ENCODE results near the gene WDFY4. TPM values are rescaled to one million over a fixed set of nuclear protein-coding genes. Genes with fewer than 3 reads are reported as not detected.

The WDFY4 gene
- total and polyA plus RNA-seq, 4 donors, result 0.57 to 7.1 (median 2.0) TPM

DNA sequence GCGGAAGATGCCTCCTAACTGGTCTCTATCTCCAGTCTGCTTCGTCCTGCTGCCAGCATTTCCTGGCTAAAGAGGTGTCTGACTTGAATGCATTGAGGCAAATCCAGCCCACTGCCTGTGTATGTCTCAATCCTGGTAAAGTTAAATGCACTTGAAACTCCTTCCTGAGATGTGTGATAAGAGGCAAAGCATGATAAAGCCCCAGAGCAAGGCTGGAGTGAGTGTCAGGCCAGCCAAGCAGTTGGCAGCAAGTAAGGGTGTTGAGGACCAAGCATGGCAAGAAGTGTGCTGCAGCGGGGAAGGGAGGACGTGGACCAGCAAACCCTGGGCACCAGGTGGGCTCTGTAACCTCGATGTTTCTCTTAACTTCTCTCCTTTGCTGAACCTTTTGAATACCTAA, 225.9 kb downstream of the WDFY4 start:
- H3K9ac ChIP-seq (ENCODE audit: low read depth in 1 of 2, low read length in 2 of 2), result no peak overlapping the region
- H3K9me3 ChIP-seq (ENCODE audit: control insufficient read depth in 4 of 4, low read length in 3 of 4), result no peaks in the 10 kb centered on the region
- no peak overlapping the region for H3K27ac ChIP-seq (ENCODE audit: low read depth in 1 of 2, low read length in 2 of 2)
- H3K4me3 ChIP-seq (ENCODE audit: low read depth in 1 of 3, low read length in 3 of 3), result no peak overlapping the region
- no peaks in the 10 kb centered on the region for H3K4me1 ChIP-seq (ENCODE audit: control insufficient read depth in 4 of 4, insufficient read depth in 4 of 4, low read length in 3 of 4)
- 86% methylated on average over 5 of the region's 5 CpGs for WGBS
- peaks cover 0 to 6% (median 0%) of the 10 kb centered on the region in 4 donors for H3K27me3 ChIP-seq (ENCODE audit: control insufficient read depth in 4 of 4, insufficient read depth in 4 of 4, low read length in 3 of 4)
- no peak for DNase-seq (ENCODE audit: low spot score)
- TF ChIP-seq YY1 (IDR thresholded peaks at IDR 0.05) (no peak), JUND (IDR thresholded peaks at IDR 0.05) (no peak), SP1 (IDR thresholded peaks at IDR 0.05) (no peak), EGR1 (IDR thresholded peaks at IDR 0.05; ENCODE audit: low read depth in 2 of 2) (no peak), NR2F2 (IDR thresholded peaks at IDR 0.05) (no peak), HNF4A (conservative IDR thresholded peaks at IDR 0.05) (no peak), TAF1 (conservative IDR thresholded peaks at IDR 0.05) (no peak), GABPA (IDR thresholded peaks at IDR 0.05 in 1 of 2, conservative IDR thresholded peaks at IDR 0.05 in 1 of 2) (no peak), RXRA (IDR thresholded peaks at IDR 0.05) (no peak)
- TF ChIP-seq, protein P1, sequence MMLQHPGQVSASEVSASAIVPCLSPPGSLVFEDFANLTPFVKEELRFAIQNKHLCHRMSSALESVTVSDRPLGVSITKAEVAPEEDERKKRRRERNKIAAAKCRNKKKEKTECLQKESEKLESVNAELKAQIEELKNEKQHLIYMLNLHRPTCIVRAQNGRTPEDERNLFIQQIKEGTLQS (IDR thresholded peaks at IDR 0.05), result no peak
- TF ChIP-seq, protein P2, sequence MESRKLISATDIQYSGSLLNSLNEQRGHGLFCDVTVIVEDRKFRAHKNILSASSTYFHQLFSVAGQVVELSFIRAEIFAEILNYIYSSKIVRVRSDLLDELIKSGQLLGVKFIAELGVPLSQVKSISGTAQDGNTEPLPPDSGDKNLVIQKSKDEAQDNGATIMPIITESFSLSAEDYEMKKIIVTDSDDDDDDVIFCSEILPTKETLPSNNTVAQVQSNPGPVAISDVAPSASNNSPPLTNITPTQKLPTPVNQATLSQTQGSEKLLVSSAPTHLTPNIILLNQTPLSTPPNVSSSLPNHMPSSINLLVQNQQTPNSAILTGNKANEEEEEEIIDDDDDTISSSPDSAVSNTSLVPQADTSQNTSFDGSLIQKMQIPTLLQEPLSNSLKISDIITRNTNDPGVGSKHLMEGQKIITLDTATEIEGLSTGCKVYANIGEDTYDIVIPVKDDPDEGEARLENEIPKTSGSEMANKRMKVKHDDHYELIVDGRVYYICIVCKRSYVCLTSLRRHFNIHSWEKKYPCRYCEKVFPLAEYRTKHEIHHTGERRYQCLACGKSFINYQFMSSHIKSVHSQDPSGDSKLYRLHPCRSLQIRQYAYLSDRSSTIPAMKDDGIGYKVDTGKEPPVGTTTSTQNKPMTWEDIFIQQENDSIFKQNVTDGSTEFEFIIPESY (IDR thresholded peaks at IDR 0.05), result no peak
- TF ChIP-seq, protein P3, sequence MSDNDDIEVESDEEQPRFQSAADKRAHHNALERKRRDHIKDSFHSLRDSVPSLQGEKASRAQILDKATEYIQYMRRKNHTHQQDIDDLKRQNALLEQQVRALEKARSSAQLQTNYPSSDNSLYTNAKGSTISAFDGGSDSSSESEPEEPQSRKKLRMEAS (IDR thresholded peaks at IDR 0.05), result no peak
- no peaks in the 10 kb centered on the region for H3K36me3 ChIP-seq (ENCODE audit: control insufficient read depth in 4 of 4, insufficient read depth in 3 of 4, low read depth in 1 of 4, low read length in 3 of 4)

DNA sequence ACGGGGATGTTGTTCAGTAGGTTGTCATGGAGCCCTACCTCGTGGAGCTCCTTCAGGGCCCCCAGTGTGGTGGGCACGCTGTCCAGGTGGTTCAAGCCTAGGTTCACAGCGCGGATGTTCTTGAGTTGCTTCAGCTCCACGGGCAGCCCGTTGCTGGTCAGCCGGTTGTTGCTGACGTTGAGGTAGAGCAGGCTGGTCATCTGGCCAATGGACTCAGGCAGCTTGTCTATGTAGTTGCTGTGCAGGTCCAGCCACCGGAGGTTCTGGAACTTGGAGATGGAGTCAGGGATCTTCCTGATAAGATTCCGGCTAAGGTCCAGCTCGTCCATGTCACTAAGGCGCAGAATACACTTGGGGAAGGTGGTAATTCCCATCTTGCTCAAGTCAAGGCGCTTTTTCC, 229.0 kb downstream of the WDFY4 start:
- Histone ChIP-seq H3K4me3 (ENCODE audit: low read depth in 1 of 3, low read length in 3 of 3) (no peak overlapping the region), H3K9ac (ENCODE audit: low read depth in 1 of 2, low read length in 2 of 2) (no peak overlapping the region), H3K27me3 (ENCODE audit: control insufficient read depth in 4 of 4, insufficient read depth in 4 of 4, low read length in 3 of 4) (peaks cover 0 to 3% (median 0%) of the 10 kb centered on the region in 4 donors), H3K36me3 (ENCODE audit: control insufficient read depth in 4 of 4, insufficient read depth in 3 of 4, low read depth in 1 of 4, low read length in 3 of 4) (no peaks in the 10 kb centered on the region), H3K27ac (ENCODE audit: low read depth in 1 of 2, low read length in 2 of 2) (no peak overlapping the region), H3K4me1 (ENCODE audit: control insufficient read depth in 4 of 4, insufficient read depth in 4 of 4, low read length in 3 of 4) (peaks cover 0 to under 1% (median 0%) of the 10 kb centered on the region in 4 donors), H3K9me3 (ENCODE audit: control insufficient read depth in 4 of 4, low read length in 3 of 4) (no peaks in the 10 kb centered on the region)
- TF ChIP-seq HNF4G (IDR thresholded peaks at IDR 0.05), result no peak
- no peak for TF ChIP-seq JUND (IDR thresholded peaks at IDR 0.05)
- TF ChIP-seq, protein P4, sequence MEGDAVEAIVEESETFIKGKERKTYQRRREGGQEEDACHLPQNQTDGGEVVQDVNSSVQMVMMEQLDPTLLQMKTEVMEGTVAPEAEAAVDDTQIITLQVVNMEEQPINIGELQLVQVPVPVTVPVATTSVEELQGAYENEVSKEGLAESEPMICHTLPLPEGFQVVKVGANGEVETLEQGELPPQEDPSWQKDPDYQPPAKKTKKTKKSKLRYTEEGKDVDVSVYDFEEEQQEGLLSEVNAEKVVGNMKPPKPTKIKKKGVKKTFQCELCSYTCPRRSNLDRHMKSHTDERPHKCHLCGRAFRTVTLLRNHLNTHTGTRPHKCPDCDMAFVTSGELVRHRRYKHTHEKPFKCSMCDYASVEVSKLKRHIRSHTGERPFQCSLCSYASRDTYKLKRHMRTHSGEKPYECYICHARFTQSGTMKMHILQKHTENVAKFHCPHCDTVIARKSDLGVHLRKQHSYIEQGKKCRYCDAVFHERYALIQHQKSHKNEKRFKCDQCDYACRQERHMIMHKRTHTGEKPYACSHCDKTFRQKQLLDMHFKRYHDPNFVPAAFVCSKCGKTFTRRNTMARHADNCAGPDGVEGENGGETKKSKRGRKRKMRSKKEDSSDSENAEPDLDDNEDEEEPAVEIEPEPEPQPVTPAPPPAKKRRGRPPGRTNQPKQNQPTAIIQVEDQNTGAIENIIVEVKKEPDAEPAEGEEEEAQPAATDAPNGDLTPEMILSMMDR (IDR thresholded peaks at IDR 0.05; ENCODE audit: low read depth, low read length, missing input control), result no peak
- TF ChIP-seq NR2F2 (IDR thresholded peaks at IDR 0.05), result no peak
- TF ChIP-seq RAD21 (IDR thresholded peaks at IDR 0.05), result no peak
- TF ChIP-seq FOXA1 (IDR thresholded peaks at IDR 0.05), result no peak
- TF ChIP-seq FOXA2 (IDR thresholded peaks at IDR 0.05), result no peak
- TF ChIP-seq GABPA (IDR thresholded peaks at IDR 0.05 in 1 of 2, conservative IDR thresholded peaks at IDR 0.05 in 1 of 2), result no peak
- TF ChIP-seq, protein P1 (IDR thresholded peaks at IDR 0.05), result no peak
- TF ChIP-seq, protein P5, sequence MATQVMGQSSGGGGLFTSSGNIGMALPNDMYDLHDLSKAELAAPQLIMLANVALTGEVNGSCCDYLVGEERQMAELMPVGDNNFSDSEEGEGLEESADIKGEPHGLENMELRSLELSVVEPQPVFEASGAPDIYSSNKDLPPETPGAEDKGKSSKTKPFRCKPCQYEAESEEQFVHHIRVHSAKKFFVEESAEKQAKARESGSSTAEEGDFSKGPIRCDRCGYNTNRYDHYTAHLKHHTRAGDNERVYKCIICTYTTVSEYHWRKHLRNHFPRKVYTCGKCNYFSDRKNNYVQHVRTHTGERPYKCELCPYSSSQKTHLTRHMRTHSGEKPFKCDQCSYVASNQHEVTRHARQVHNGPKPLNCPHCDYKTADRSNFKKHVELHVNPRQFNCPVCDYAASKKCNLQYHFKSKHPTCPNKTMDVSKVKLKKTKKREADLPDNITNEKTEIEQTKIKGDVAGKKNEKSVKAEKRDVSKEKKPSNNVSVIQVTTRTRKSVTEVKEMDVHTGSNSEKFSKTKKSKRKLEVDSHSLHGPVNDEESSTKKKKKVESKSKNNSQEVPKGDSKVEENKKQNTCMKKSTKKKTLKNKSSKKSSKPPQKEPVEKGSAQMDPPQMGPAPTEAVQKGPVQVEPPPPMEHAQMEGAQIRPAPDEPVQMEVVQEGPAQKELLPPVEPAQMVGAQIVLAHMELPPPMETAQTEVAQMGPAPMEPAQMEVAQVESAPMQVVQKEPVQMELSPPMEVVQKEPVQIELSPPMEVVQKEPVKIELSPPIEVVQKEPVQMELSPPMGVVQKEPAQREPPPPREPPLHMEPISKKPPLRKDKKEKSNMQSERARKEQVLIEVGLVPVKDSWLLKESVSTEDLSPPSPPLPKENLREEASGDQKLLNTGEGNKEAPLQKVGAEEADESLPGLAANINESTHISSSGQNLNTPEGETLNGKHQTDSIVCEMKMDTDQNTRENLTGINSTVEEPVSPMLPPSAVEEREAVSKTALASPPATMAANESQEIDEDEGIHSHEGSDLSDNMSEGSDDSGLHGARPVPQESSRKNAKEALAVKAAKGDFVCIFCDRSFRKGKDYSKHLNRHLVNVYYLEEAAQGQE (IDR thresholded peaks at IDR 0.05), result no peak
- TF ChIP-seq EGR1 (IDR thresholded peaks at IDR 0.05; ENCODE audit: low read depth in 2 of 2), result no peak
- TF ChIP-seq, protein P2 (IDR thresholded peaks at IDR 0.05), result no peak
- TF ChIP-seq TAF1 (conservative IDR thresholded peaks at IDR 0.05), result no peak
- no peak for TF ChIP-seq SP1 (IDR thresholded peaks at IDR 0.05)
- TF ChIP-seq RXRA (IDR thresholded peaks at IDR 0.05), result no peak
- no peak for TF ChIP-seq YY1 (IDR thresholded peaks at IDR 0.05)
- no peak for DNase-seq (ENCODE audit: low spot score)
- 91% methylated on average over 14 of the region's 14 CpGs for whole genome bisulfite sequencing

Measured in liver (tissue), 9 donors.